ENCODE results near the gene MEGF6. TPM values are rescaled to one million over a fixed set of nuclear protein-coding genes. Genes with fewer than 3 reads are reported as not detected.

Gene MEGF6
- total RNA-seq, 1 experiment from 2014 or later, result 21.3 TPM

DNA sequence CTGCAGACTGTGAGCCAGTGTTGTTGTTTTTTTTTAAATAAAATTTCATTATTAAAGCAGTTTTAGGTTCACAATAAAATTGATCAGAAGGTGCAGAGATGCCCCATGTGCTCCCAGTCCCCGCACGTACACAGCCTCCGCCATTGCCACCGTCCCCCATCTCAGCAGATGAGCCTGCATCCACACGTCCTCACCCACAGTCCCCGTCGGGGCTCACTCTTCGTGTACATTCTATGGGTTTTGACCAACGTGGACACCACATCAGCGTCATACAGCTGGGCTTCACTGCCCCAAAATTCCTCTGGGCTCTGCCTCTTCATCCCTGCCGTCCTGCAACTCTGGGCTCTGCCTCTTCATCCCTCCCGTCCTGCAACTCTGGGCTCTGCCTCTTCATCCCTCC, 168.4 kb downstream of the MEGF6 start:
- Histone ChIP-seq H2AFZ (ENCODE audit: low read length) (no peak overlapping the region), H3K4ac (ENCODE audit: low read depth, low read length) (no peak overlapping the region), H3K27me3 (ENCODE audit: insufficient read depth, low read length) (no peaks in the 10 kb centered on the region; the same call in 1 of the 2 replicates), H3K23me2 (ENCODE audit: insufficient read length, low read depth, low read length, poor library complexity, severe bottlenecking) (no peaks in the 10 kb centered on the region), H3K79me2 (ENCODE audit: insufficient read depth, low read length) (no peaks in the 10 kb centered on the region), H3K9ac (ENCODE audit: extremely low read depth, insufficient read length, low read length) (no peak overlapping the region), H2BK15ac (ENCODE audit: low read depth, low read length) (no peak overlapping the region), H2BK5ac (ENCODE audit: insufficient read length, low read length) (no peak overlapping the region), H3K18ac (ENCODE audit: insufficient read length, low read depth, low read length) (no peak overlapping the region), H3K14ac (ENCODE audit: insufficient read depth, low read length) (no peak overlapping the region), H2BK12ac (ENCODE audit: insufficient read length, low read depth, low read length) (no peak overlapping the region), H3K27ac (ENCODE audit: insufficient read length, low read depth, low read length) (no peak overlapping the region), H3K56ac (ENCODE audit: insufficient read length, low read depth, low read length) (no peak overlapping the region), H3K4me1 (ENCODE audit: insufficient read depth, low read length) (no peaks in the 10 kb centered on the region), H2BK20ac (ENCODE audit: low read depth, low read length, poor library complexity, severe bottlenecking) (no peak overlapping the region), H2AK5ac (ENCODE audit: insufficient read length, low read length) (no peak overlapping the region), H3K79me1 (ENCODE audit: insufficient read depth, low read depth, low read length, poor library complexity, severe bottlenecking) (no peaks in the 10 kb centered on the region), H3K9me3 (ENCODE audit: control insufficient read depth, low read depth, low read length) (no peaks in the 10 kb centered on the region), H3K4me2 (ENCODE audit: insufficient read depth, insufficient read length, low read length) (no peak overlapping the region), H4K20me1 (ENCODE audit: control insufficient read depth, insufficient read depth, insufficient read length) (no peaks in the 10 kb centered on the region), H2BK120ac (ENCODE audit: low read depth, low read length, poor library complexity, severe bottlenecking) (no peak overlapping the region), H3K23ac (ENCODE audit: insufficient read length, low read depth, low read length) (no peak overlapping the region), H4K5ac (ENCODE audit: insufficient read length, low read depth, low read length) (no peak overlapping the region), H3T11ph (ENCODE audit: low read length) (no peak overlapping the region), H4K8ac (replicated peaks; ENCODE audit: insufficient read length, low read depth, low read length) (no peak overlapping the region), H4K91ac (ENCODE audit: insufficient read length, low read depth, low read length) (no peak overlapping the region)
- Mint-ChIP-seq H3K9me3 (no peaks in the 10 kb centered on the region), H3K27me3 (ENCODE audit: low read depth) (peaks cover 14% of the 10 kb centered on the region), H3K4me1 (peaks cover 9 to 18% of the 10 kb centered on the region in 2 experiments; a peak in 3 of 4 replicates), H3K36me3 (ENCODE audit: insufficient read depth in 1 of 3, low read depth in 3 of 3) (no peaks in the 10 kb centered on the region), H3K4me3 (no peak overlapping the region), H3K27ac (no peak overlapping the region)
- DNase-seq, result no peak
- TF ChIP-seq, protein P1, sequence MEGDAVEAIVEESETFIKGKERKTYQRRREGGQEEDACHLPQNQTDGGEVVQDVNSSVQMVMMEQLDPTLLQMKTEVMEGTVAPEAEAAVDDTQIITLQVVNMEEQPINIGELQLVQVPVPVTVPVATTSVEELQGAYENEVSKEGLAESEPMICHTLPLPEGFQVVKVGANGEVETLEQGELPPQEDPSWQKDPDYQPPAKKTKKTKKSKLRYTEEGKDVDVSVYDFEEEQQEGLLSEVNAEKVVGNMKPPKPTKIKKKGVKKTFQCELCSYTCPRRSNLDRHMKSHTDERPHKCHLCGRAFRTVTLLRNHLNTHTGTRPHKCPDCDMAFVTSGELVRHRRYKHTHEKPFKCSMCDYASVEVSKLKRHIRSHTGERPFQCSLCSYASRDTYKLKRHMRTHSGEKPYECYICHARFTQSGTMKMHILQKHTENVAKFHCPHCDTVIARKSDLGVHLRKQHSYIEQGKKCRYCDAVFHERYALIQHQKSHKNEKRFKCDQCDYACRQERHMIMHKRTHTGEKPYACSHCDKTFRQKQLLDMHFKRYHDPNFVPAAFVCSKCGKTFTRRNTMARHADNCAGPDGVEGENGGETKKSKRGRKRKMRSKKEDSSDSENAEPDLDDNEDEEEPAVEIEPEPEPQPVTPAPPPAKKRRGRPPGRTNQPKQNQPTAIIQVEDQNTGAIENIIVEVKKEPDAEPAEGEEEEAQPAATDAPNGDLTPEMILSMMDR (conservative IDR thresholded peaks at IDR 0.05), result no peak
- no CpG with 5 or more reads among the region's 12 CpGs for WGBS (ENCODE audit: extremely low coverage, insufficient read length, low lambda C conversion rate)
